GM21619 (cell line): ENCODE results near the gene COL28A1.
A peak's percentile ranks its signal among the peaks of the same experiment; 100 is the strongest.
"Not testable (repeated sequence)": the region's sequence is repeated elsewhere in the genome, so short reads cannot be mapped to it uniquely, and the experiment has no call there.

Experiments
- ATAC-seq: cut with Tn5 transposase; IDR thresholded peaks from one replicate; pipeline ENCODE4 v1.9.1; 2021; ENCODE audit not compliant: unreplicated experiment

COL28A1 gene

GRCh38 chr7:7421826-7422225 is 113.8 kb downstream of the COL28A1 start:
- ATAC-seq: no peak

- no peak for ATAC-seq
These were observed 116.7 kb downstream of the COL28A1 start for GRCh38 chr7:7418997-7419396.

- ATAC-seq: no peak
These were observed 117.8 kb downstream of the COL28A1 start for GRCh38 chr7:7417851-7418250.

GRCh38 chr7:7417414-7417813 is 118.3 kb downstream of the COL28A1 start:
- no peak for ATAC-seq

GRCh38 chr7:7416031-7416858 is 119.4 kb downstream of the COL28A1 start:
- peak; percentile 79 for ATAC-seq

GRCh38 chr7:7414791-7415603 is 120.7 kb downstream of the COL28A1 start:
- no peak for ATAC-seq

- no peak for ATAC-seq
These were observed 127.5 kb downstream of the COL28A1 start for GRCh38 chr7:7408001-7408770.

- no peak for ATAC-seq
These were observed 130.2 kb downstream of the COL28A1 start for GRCh38 chr7:7405461-7405860.

GRCh38 chr7:7399707-7400106 is 136.0 kb downstream of the COL28A1 start:
- no peak for ATAC-seq

- no peak for ATAC-seq
These were observed 139.9 kb downstream of the COL28A1 start for GRCh38 chr7:7395785-7396184.

- not testable (repeated sequence) for ATAC-seq
These were observed 147.5 kb downstream of the COL28A1 start for GRCh38 chr7:7388164-7388563.

- no peak for ATAC-seq
These were observed 150.3 kb downstream of the COL28A1 start for GRCh38 chr7:7385421-7385820.

GRCh38 chr7:7384228-7384627 is 151.4 kb downstream of the COL28A1 start:
- no peak for ATAC-seq

- ATAC-seq: no peak
These were observed 160.1 kb downstream of the COL28A1 start for GRCh38 chr7:7375538-7375937.

- ATAC-seq: no peak
These were observed 165.6 kb downstream of the COL28A1 start for GRCh38 chr7:7370076-7370475.

GRCh38 chr7:7369134-7369533 is 166.5 kb downstream of the COL28A1 start:
- no peak for ATAC-seq

- no peak for ATAC-seq
These were observed 181.0 kb downstream of the COL28A1 start for GRCh38 chr7:7354674-7355073.

GRCh38 chr7:7352845-7353244 is 182.8 kb downstream of the COL28A1 start:
- ATAC-seq: no peak

GRCh38 chr7:7351832-7352231 is 183.8 kb downstream of the COL28A1 start:
- no peak for ATAC-seq

GRCh38 chr7:7351156-7351555 is 184.5 kb downstream of the COL28A1 start:
- ATAC-seq: no peak

- no peak for ATAC-seq
These were observed 186.5 kb downstream of the COL28A1 start for GRCh38 chr7:7349156-7349555.
